ENCODE measurements around the gene SMCO4.

GRCh38 chr11:93542811-93543229, 371 bp downstream of the SMCO4 start:
- TF ChIP-seq CTCF (IDR thresholded peaks at IDR 0.05) (no peak), EZH2 (IDR thresholded peaks at IDR 0.05) (no peak)
